ENCODE results near the gene FAM227A.
A peak's percentile ranks its signal among the peaks of the same experiment; 100 is the strongest.

The FAM227A gene

GRCh38 chr22:38700789-38701628 lies 44.8 kb upstream of the FAM227A start, which contains the start of gene JOSD1 (continued):
- peak; percentile 79 for TF ChIP-seq ZNF341 (tag by site-specific recombination; IDR thresholded peaks at IDR 0.05; ENCODE audit: low read depth)
- TF ChIP-seq ZBTB44 (tag by site-specific recombination; IDR thresholded peaks at IDR 0.05): peak; percentile 46
- TF ChIP-seq ZNF837 (tag by site-specific recombination; IDR thresholded peaks at IDR 0.05): peak; percentile 64; the same call in 1 of the 2 replicates
- TF ChIP-seq ZNF335 (tag by site-specific recombination; conservative IDR thresholded peaks at IDR 0.05): peak; percentile 83
- TF ChIP-seq PRDM6 (tag by site-specific recombination; IDR thresholded peaks at IDR 0.05): 0 out of 2 replicates have a peak, but pooled peaks have one; percentile 18
- peak; percentile 8 for TF ChIP-seq ZNF529 (tag by site-specific recombination; IDR thresholded peaks at IDR 0.05; ENCODE audit: insufficient replicate concordance)
- peak; percentile 93 for TF ChIP-seq SP7 (tag by site-specific recombination; IDR thresholded peaks at IDR 0.05)
- TF ChIP-seq ZNF513 (tag by site-specific recombination; IDR thresholded peaks at IDR 0.05): no peak
- peak; percentile 69 for TF ChIP-seq KLF9 (tag by site-specific recombination; IDR thresholded peaks at IDR 0.05; ENCODE audit: low read depth)
- peak; percentile 33; the same call in 1 of the 2 replicates for TF ChIP-seq ZNF623 (tag by site-specific recombination; IDR thresholded peaks at IDR 0.05)
- TF ChIP-seq ZNF18 (tag by site-specific recombination; IDR thresholded peaks at IDR 0.05): no peak
- TF ChIP-seq ZBTB11 (tag by site-specific recombination; conservative IDR thresholded peaks at IDR 0.05; ENCODE audit: low read depth): peak; percentile 33; the same call in 1 of the 2 replicates
- peak; percentile 92; the same call in 1 of the 2 replicates for TF ChIP-seq GLI4 (tag by site-specific recombination; IDR thresholded peaks at IDR 0.05)
- TF ChIP-seq KLF8 (tag by site-specific recombination; IDR thresholded peaks at IDR 0.05): peak; percentile 98
- peak; percentile 84 for TF ChIP-seq ZNF624 (tag by site-specific recombination; IDR thresholded peaks at IDR 0.05)
- TF ChIP-seq ZNF398 (tag by site-specific recombination; IDR thresholded peaks at IDR 0.05): peak; percentile 52
- TF ChIP-seq ZNF610 (tag by site-specific recombination; IDR thresholded peaks at IDR 0.05; ENCODE audit: borderline replicate concordance): peak; percentile 96
- TF ChIP-seq CTCF (tag by site-specific recombination; IDR thresholded peaks at IDR 0.05): peak; percentile 43; the same call in 1 of the 2 replicates
- TF ChIP-seq ZNF169 (tag by site-specific recombination; IDR thresholded peaks at IDR 0.05): peak; percentile 78
- peak; percentile 98 for TF ChIP-seq ZNF561 (tag by site-specific recombination; IDR thresholded peaks at IDR 0.05; ENCODE audit: borderline replicate concordance)
- TF ChIP-seq ZBTB17 (tag by site-specific recombination; IDR thresholded peaks at IDR 0.05): peak; percentile 84
- peak; percentile 79; the same call in 1 of the 2 replicates for TF ChIP-seq ZBTB7A (tag by site-specific recombination; IDR thresholded peaks at IDR 0.05; ENCODE audit: low read depth)
- peak; percentile 59 for TF ChIP-seq SP3 (tag by site-specific recombination; IDR thresholded peaks at IDR 0.05)

Data from HEK293 (cell line).